Osteoblast (primary cell): ENCODE measurements around the gene NAV3. TPM values are rescaled to one million over a fixed set of nuclear protein-coding genes. Genes with fewer than 3 reads are reported as not detected.

Experiments used
- DNase-seq: peaks from one replicate; pipeline ENCODE4 v3.0.0; 2011; ENCODE audit warnings: low spot score, mixed read lengths; ENCODE audit not compliant: insufficient read length; ENCODE audit errors: missing footprints
- H2AFZ ChIP-seq: 2 replicates; pipeline ENCODE4 v1.6.0; 2011; ENCODE audit warnings: mild to moderate bottlenecking, low read length
- H3K27ac ChIP-seq: 2 replicates; pipeline ENCODE4 v1.5.1; 2011; ENCODE audit warnings: mild to moderate bottlenecking, low read depth, low read length, moderate library complexity
- H3K27me3 ChIP-seq: 2 replicates; pipeline ENCODE4 v1.6.0; 2012; ENCODE audit warnings: mild to moderate bottlenecking, control low read depth, inconsistent platforms, low read length, moderate library complexity; ENCODE audit not compliant: insufficient read depth
- H3K36me3 ChIP-seq: 2 replicates; pipeline ENCODE4 v1.5.1; 2011; ENCODE audit warnings: mild to moderate bottlenecking, low read length, control low read depth, moderate library complexity; ENCODE audit not compliant: insufficient read depth
- H3K4me1 ChIP-seq: 2 replicates; pipeline ENCODE4 v1.5.1; 2011; ENCODE audit warnings: mild to moderate bottlenecking, low read length, control low read depth, moderate library complexity; ENCODE audit not compliant: insufficient read depth
- H3K4me2 ChIP-seq: 2 replicates; pipeline ENCODE4 v1.6.0; 2011; ENCODE audit warnings: mild to moderate bottlenecking, low read length; ENCODE audit not compliant: insufficient read depth
- H3K4me3 ChIP-seq: fragments of 200-600 bp; sonication (generic); 3 replicates; pipeline ENCODE4 v1.5.1; 2012; ENCODE audit warnings: mild to moderate bottlenecking, low read length, inconsistent platforms; ENCODE audit not compliant: insufficient read depth
- H3K79me2 ChIP-seq: 2 replicates; pipeline ENCODE4 v1.6.0; 2012; ENCODE audit warnings: mild to moderate bottlenecking, low read length, control low read depth, inconsistent platforms; ENCODE audit not compliant: insufficient read depth
- H3K9me3 ChIP-seq: 2 replicates; pipeline ENCODE4 v1.5.1; 2011; ENCODE audit warnings: low read depth, low read length, control low read depth
- H4K20me1 ChIP-seq: 2 replicates; pipeline ENCODE4 v1.6.0; 2012; ENCODE audit warnings: mild to moderate bottlenecking, low read length, control low read depth; ENCODE audit not compliant: insufficient read depth
- CTCF ChIP-seq: IDR thresholded peaks from 2 replicates; pipeline ENCODE4 v1.5.1; 2011; ENCODE audit warnings: mild to moderate bottlenecking, low read depth, low read length, moderate library complexity; ENCODE audit errors: extremely low read depth
- total RNA-seq: library from RNA; depleted of rRNA; stranded (reverse); fragments of >200 nt; gene quantifications from 2 replicates; pipeline ENCODE4 v1.2.3, GENCODE V29; 2012

Gene NAV3
- total RNA-seq, 1 donor, result 84.7 TPM

GRCh38 chr12:78239544-78239943, 408.9 kb downstream of the NAV3 start:
- Histone ChIP-seq H3K4me2 (no peak overlapping the region), H3K79me2 (no peaks in the 10 kb centered on the region), H4K20me1 (no peaks in the 10 kb centered on the region), H3K9me3 (no peaks in the 10 kb centered on the region), H3K27me3 (no peaks in the 10 kb centered on the region), H3K27ac (no peak overlapping the region), H3K4me3 (no peak overlapping the region), H2AFZ (no peak overlapping the region), H3K4me1 (peaks cover 4% of the 10 kb centered on the region), H3K36me3 (no peaks in the 10 kb centered on the region)
- TF ChIP-seq CTCF, result no peak
- no peak for DNase-seq

GRCh38 chr12:78240827-78241226, 410.1 kb downstream of the NAV3 start:
- Histone ChIP-seq H4K20me1 (no peaks in the 10 kb centered on the region), H3K27ac (no peak overlapping the region), H2AFZ (no peak overlapping the region), H3K27me3 (no peaks in the 10 kb centered on the region), H3K4me3 (no peak overlapping the region), H3K79me2 (no peaks in the 10 kb centered on the region), H3K4me2 (no peak overlapping the region), H3K4me1 (peaks cover 4% of the 10 kb centered on the region), H3K36me3 (no peaks in the 10 kb centered on the region), H3K9me3 (no peaks in the 10 kb centered on the region)
- no peak for TF ChIP-seq CTCF
- no peak for DNase-seq

GRCh38 chr12:78241446-78241845, 410.8 kb downstream of the NAV3 start:
- TF ChIP-seq CTCF, result no peak
- no peaks in the 10 kb centered on the region for H3K36me3 ChIP-seq
- no peak overlapping the region for H3K27ac ChIP-seq
- no peak overlapping the region for H2AFZ ChIP-seq
- H3K79me2 ChIP-seq, result no peaks in the 10 kb centered on the region
- peaks cover 4% of the 10 kb centered on the region for H3K4me1 ChIP-seq
- H3K4me3 ChIP-seq, result no peak overlapping the region
- H4K20me1 ChIP-seq, result no peaks in the 10 kb centered on the region
- DNase-seq, result no peak
- no peaks in the 10 kb centered on the region for H3K27me3 ChIP-seq
- no peak overlapping the region for H3K4me2 ChIP-seq
- no peaks in the 10 kb centered on the region for H3K9me3 ChIP-seq

- H3K79me2 ChIP-seq, result no peaks in the 10 kb centered on the region
- no peaks in the 10 kb centered on the region for H4K20me1 ChIP-seq
- no peaks in the 10 kb centered on the region for H3K27me3 ChIP-seq
- DNase-seq, result no peak
- H3K9me3 ChIP-seq, result no peaks in the 10 kb centered on the region
- TF ChIP-seq CTCF, result no peak
- no peaks in the 10 kb centered on the region for H3K4me1 ChIP-seq
- H3K27ac ChIP-seq, result no peak overlapping the region
- no peak overlapping the region for H3K4me3 ChIP-seq
- H2AFZ ChIP-seq, result no peak overlapping the region
- H3K36me3 ChIP-seq, result no peaks in the 10 kb centered on the region
- no peak overlapping the region for H3K4me2 ChIP-seq
These were observed 414.3 kb downstream of the NAV3 start for GRCh38 chr12:78244916-78245507.
